ENCODE data around the gene SLC37A4.

Gene SLC37A4

GRCh38 chr11:119057000-119057769 lies 26.5 kb upstream of the SLC37A4 start, which contains the start of gene HYOU1:
TSS of gene HYOU1 (minus strand) at chr11:119057205. CDS start at chr11:119056160, 1,045 bp downstream.
- peak; percentile 19; the same call in 1 of the 2 replicates for TF ChIP-seq CTCF (conservative IDR thresholded peaks at IDR 0.05)

GRCh38 chr11:119056421-119056999 lies 25.8 kb upstream of the SLC37A4 start:
- H3K27ac ChIP-seq = peak overlapping the region; percentile 89
- no peak for TF ChIP-seq CTCF (conservative IDR thresholded peaks at IDR 0.05)

More at GRCh38 chr11:119057000-119057769, 26.5 kb upstream of the SLC37A4 start, which contains the start of gene HYOU1:
- H3K27ac ChIP-seq = peak within 1 kb of the TSS; percentile 89

GRCh38 chr11:119055901-119056300 lies 25.2 kb upstream of the SLC37A4 start:
- peak overlapping the region; percentile 89 for H3K27ac ChIP-seq

GRCh38 chr11:119054418-119054817 lies 23.7 kb upstream of the SLC37A4 start:
- TF ChIP-seq CTCF (conservative IDR thresholded peaks at IDR 0.05) = no peak
- H3K27ac ChIP-seq = no peak overlapping the region

More at GRCh38 chr11:119055901-119056300, 25.2 kb upstream of the SLC37A4 start:
- TF ChIP-seq CTCF (conservative IDR thresholded peaks at IDR 0.05) = 0 out of 2 replicates have a peak, but pooled peaks have one; percentile 21

- no peak for TF ChIP-seq CTCF (conservative IDR thresholded peaks at IDR 0.05)
- H3K27ac ChIP-seq = no peak overlapping the region
These were observed 21.6 kb upstream of the SLC37A4 start for GRCh38 chr11:119052163-119052814.

- no peak overlapping the region for H3K27ac ChIP-seq
- TF ChIP-seq CTCF (conservative IDR thresholded peaks at IDR 0.05) = no peak
These were observed 20.9 kb upstream of the SLC37A4 start for GRCh38 chr11:119051440-119052162.

Data from VCaP (cell line).